SK-N-SH treated with all-trans-retinoic acid at 6 μM for 48 hours (cell line): ENCODE data around the gene BCL7B.

Experiments used
- ATAC-seq: fragments of 200-7000 bp; cut with Tn5 transposase; 3 replicates; pipeline ENCODE4 v1.9.1; 2020; ENCODE audit warnings: mild to moderate bottlenecking, moderate library complexity
- ARNTL ChIP-seq: fragments of 450-650 bp; formaldehyde crosslinking; IDR thresholded peaks from 2 replicates; pipeline ENCODE4 v1.5.0; 2020; ENCODE audit warnings: low read depth, mild to moderate bottlenecking, moderate library complexity, borderline replicate concordance
- BACH2 ChIP-seq: fragments of 250-450 bp; sonication (Bioruptor Pico); IDR thresholded peaks from 2 replicates; pipeline ENCODE4 v1.9.0; 2021; ENCODE audit warnings: mild to moderate bottlenecking, borderline replicate concordance
- CSDC2 ChIP-seq: fragments of 250-450 bp; sonication (Bioruptor Pico); IDR thresholded peaks from 2 replicates; pipeline ENCODE4 v1.5.0; 2020; ENCODE audit warnings: mild to moderate bottlenecking, moderate library complexity
- CSRNP3 ChIP-seq: fragments of 250-450 bp; sonication (Bioruptor Pico); IDR thresholded peaks from 2 replicates; pipeline ENCODE4 v1.5.1; 2021; ENCODE audit warnings: mild to moderate bottlenecking, moderate library complexity
- ESRRG ChIP-seq: fragments of 250-450 bp; sonication (Bioruptor Pico); IDR thresholded peaks from 2 replicates; pipeline ENCODE4 v1.6.1; 2021; ENCODE audit warnings: mild to moderate bottlenecking
- GLIS3 ChIP-seq: fragments of 250-450 bp; sonication (Bioruptor Pico); IDR thresholded peaks from 2 replicates; pipeline ENCODE4 v1.5.0; 2020; ENCODE audit warnings: mild to moderate bottlenecking, moderate library complexity
- ISL1 ChIP-seq: fragments of 250-450 bp; sonication (Bioruptor Pico); IDR thresholded peaks from 2 replicates; pipeline ENCODE4 v2.1.2; 2022; ENCODE audit warnings: mild to moderate bottlenecking, moderate library complexity
- OSR1 ChIP-seq: fragments of 250-450 bp; sonication (Bioruptor Pico); IDR thresholded peaks from 2 replicates; pipeline ENCODE4 v1.8.0; 2022; ENCODE audit warnings: moderate library complexity, mild to moderate bottlenecking, inconsistent platforms
- PATZ1 ChIP-seq: fragments of 250-450 bp; sonication (Bioruptor Pico); IDR thresholded peaks from 2 replicates; pipeline ENCODE4 v1.8.0; 2020; ENCODE audit warnings: mild to moderate bottlenecking, moderate library complexity, borderline replicate concordance
- POU6F1 ChIP-seq: fragments of 250-450 bp; sonication (Bioruptor Pico); IDR thresholded peaks from 2 replicates; pipeline ENCODE4 v1.8.0; 2021; ENCODE audit warnings: low read depth, mild to moderate bottlenecking, moderate library complexity, borderline replicate concordance
- PPARA ChIP-seq: fragments of 250-450 bp; sonication (Bioruptor Pico); IDR thresholded peaks from 2 replicates; pipeline ENCODE4 v1.5.0; 2020; ENCODE audit warnings: mild to moderate bottlenecking, borderline replicate concordance
- RARB ChIP-seq: fragments of 250-450 bp; sonication (Bioruptor Pico); IDR thresholded peaks from 2 replicates; pipeline ENCODE4 v1.8.0; 2021; ENCODE audit warnings: mild to moderate bottlenecking, moderate library complexity
- SNAI2 ChIP-seq: fragments of 250-450 bp; sonication (Bioruptor Pico); IDR thresholded peaks from 2 replicates; pipeline ENCODE4 v1.5.0; 2020; ENCODE audit warnings: mild to moderate bottlenecking, moderate library complexity
- TCF4 ChIP-seq: fragments of 250-450 bp; sonication (Bioruptor Pico); IDR thresholded peaks from 2 replicates; pipeline ENCODE4 v1.8.0; 2021; ENCODE audit warnings: mild to moderate bottlenecking, moderate library complexity, borderline replicate concordance
- TOX ChIP-seq: fragments of 250-450 bp; sonication (Bioruptor Pico); IDR thresholded peaks from 2 replicates; pipeline ENCODE4 v1.8.0; 2021; ENCODE audit warnings: mild to moderate bottlenecking, moderate library complexity, borderline replicate concordance
- TSHZ2 ChIP-seq: fragments of 250-450 bp; sonication (Bioruptor Pico); IDR thresholded peaks from 2 replicates; pipeline ENCODE4 v1.5.0; 2020; ENCODE audit warnings: mild to moderate bottlenecking, moderate library complexity
- ZC3H10 ChIP-seq: fragments of 250-450 bp; sonication (Bioruptor Pico); IDR thresholded peaks from 2 replicates; pipeline ENCODE4 v1.5.1; 2021; ENCODE audit warnings: mild to moderate bottlenecking, moderate library complexity
- ZFP3 ChIP-seq: fragments of 250-450 bp; sonication (Bioruptor Pico); IDR thresholded peaks from 2 replicates; pipeline ENCODE4 v1.5.0; 2020; ENCODE audit warnings: mild to moderate bottlenecking, moderate library complexity
- ZFP30 ChIP-seq: fragments of 450-650 bp; formaldehyde crosslinking; IDR thresholded peaks from 2 replicates; pipeline ENCODE4 v1.5.0; 2022; ENCODE audit warnings: mild to moderate bottlenecking, moderate library complexity
- ZNF565 ChIP-seq: fragments of 450-650 bp; formaldehyde crosslinking; conservative IDR thresholded peaks from 2 replicates; pipeline ENCODE4 v1.5.0; 2020; ENCODE audit warnings: low read depth, mild to moderate bottlenecking, moderate library complexity
- ZNF70 ChIP-seq: fragments of 450-650 bp; formaldehyde crosslinking; IDR thresholded peaks from 2 replicates; pipeline ENCODE4 v1.5.0; 2020; ENCODE audit warnings: mild to moderate bottlenecking, moderate library complexity
- ZNF8 ChIP-seq: fragments of 450-650 bp; formaldehyde crosslinking; IDR thresholded peaks from 2 replicates; pipeline ENCODE4 v1.5.0; 2020; ENCODE audit warnings: mild to moderate bottlenecking, moderate library complexity

The BCL7B gene

GRCh38 chr7:73533742-73534141 lies 23.7 kb downstream of the BCL7B start:
- TF ChIP-seq GLIS3 (CRISPR knock-in tag) (no peak), PATZ1 (CRISPR knock-in tag) (no peak), TOX (CRISPR knock-in tag) (no peak), TSHZ2 (CRISPR knock-in tag) (no peak), PPARA (no peak), SNAI2 (CRISPR knock-in tag) (no peak), CSDC2 (CRISPR knock-in tag) (no peak), OSR1 (CRISPR knock-in tag) (no peak), ISL1 (CRISPR knock-in tag) (no peak), ZNF70 (CRISPR knock-in tag) (no peak), ZNF8 (no peak), ESRRG (CRISPR knock-in tag) (no peak), ARNTL (CRISPR knock-in tag) (no peak), TCF4 (no peak), BACH2 (CRISPR knock-in tag) (no peak)
- ATAC-seq: no peak

GRCh38 chr7:73532224-73532623 lies 25.3 kb downstream of the BCL7B start:
- no peak for TF ChIP-seq CSRNP3 (CRISPR knock-in tag)
- TF ChIP-seq ZNF70 (CRISPR knock-in tag): no peak
- TF ChIP-seq ZFP30: no peak
- TF ChIP-seq SNAI2 (CRISPR knock-in tag): no peak
- no peak for TF ChIP-seq TSHZ2 (CRISPR knock-in tag)
- TF ChIP-seq TOX (CRISPR knock-in tag): no peak
- TF ChIP-seq ARNTL (CRISPR knock-in tag): no peak
- TF ChIP-seq ISL1 (CRISPR knock-in tag): no peak
- TF ChIP-seq ZNF8: no peak
- TF ChIP-seq ZC3H10 (CRISPR knock-in tag): no peak
- no peak for TF ChIP-seq BACH2 (CRISPR knock-in tag)
- no peak for TF ChIP-seq POU6F1 (CRISPR knock-in tag)
- TF ChIP-seq GLIS3 (CRISPR knock-in tag): no peak
- no peak for TF ChIP-seq ZFP3 (CRISPR knock-in tag)
- TF ChIP-seq PPARA: no peak
- TF ChIP-seq OSR1 (CRISPR knock-in tag): no peak
- TF ChIP-seq ZNF565 (CRISPR knock-in tag): no peak
- TF ChIP-seq PATZ1 (CRISPR knock-in tag): no peak
- no peak for TF ChIP-seq CSDC2 (CRISPR knock-in tag)
- TF ChIP-seq RARB (CRISPR knock-in tag): no peak
- TF ChIP-seq, all 23 proteins: peak for 0
- ATAC-seq: no peak
